ENCODE results near the gene KRT37. TPM values are rescaled to one million over a fixed set of nuclear protein-coding genes. Genes with fewer than 3 reads are reported as not detected.

The KRT37 gene
- total RNA-seq, 4 donors from 2014 or later: not detected

DNA sequence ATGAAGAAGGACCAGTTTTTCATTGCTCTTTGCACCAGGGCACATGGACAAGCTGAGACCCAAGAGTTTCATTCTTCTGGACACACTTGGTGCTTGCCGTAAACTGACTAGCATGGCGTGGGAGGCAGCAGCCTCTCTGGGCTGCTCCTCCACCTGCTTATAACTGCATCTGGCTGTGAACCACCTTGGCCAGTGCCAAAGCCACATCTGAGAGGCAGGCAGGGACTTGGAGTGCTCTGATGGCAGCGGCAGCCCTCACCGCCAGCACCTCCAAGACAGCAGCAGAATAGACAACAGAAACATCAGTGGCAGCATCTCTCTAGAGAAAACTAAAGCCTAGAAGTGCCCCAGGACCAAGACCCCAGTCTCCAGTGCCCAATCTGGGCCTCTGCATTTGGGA, 4.7 kb downstream of the KRT37 start:
- DNase-seq (peak in 1 of 2 donors; percentile 20), ATAC-seq (peak in 1 of 2 donors; percentile 66)
- H3K27me3 ChIP-seq: no peaks in the 10 kb centered on the region
- TF ChIP-seq, protein P1, sequence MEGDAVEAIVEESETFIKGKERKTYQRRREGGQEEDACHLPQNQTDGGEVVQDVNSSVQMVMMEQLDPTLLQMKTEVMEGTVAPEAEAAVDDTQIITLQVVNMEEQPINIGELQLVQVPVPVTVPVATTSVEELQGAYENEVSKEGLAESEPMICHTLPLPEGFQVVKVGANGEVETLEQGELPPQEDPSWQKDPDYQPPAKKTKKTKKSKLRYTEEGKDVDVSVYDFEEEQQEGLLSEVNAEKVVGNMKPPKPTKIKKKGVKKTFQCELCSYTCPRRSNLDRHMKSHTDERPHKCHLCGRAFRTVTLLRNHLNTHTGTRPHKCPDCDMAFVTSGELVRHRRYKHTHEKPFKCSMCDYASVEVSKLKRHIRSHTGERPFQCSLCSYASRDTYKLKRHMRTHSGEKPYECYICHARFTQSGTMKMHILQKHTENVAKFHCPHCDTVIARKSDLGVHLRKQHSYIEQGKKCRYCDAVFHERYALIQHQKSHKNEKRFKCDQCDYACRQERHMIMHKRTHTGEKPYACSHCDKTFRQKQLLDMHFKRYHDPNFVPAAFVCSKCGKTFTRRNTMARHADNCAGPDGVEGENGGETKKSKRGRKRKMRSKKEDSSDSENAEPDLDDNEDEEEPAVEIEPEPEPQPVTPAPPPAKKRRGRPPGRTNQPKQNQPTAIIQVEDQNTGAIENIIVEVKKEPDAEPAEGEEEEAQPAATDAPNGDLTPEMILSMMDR (IDR thresholded peaks at IDR 0.05 in 4 of 5, conservative IDR thresholded peaks at IDR 0.05 in 1 of 5): no peak
- no peak for TF ChIP-seq POLR2A (IDR thresholded peaks at IDR 0.05)
- H3K36me3 ChIP-seq: no peaks in the 10 kb centered on the region
- in situ Hi-C loops (cut with MboI; ENCODE audit: low sequenced_read_pairs in 4 of 4) (no loop called here), intact Hi-C loops (cut with DNase I; ENCODE audit: low total_unique reads) (no loop called here)
- peaks cover 0 to 12% of the 10 kb centered on the region in 2 donors for H3K4me1 ChIP-seq
- no peaks in the 10 kb centered on the region for H3K9me3 ChIP-seq
- H3K4me3 ChIP-seq: no peak overlapping the region
- no peak overlapping the region for H3K27ac ChIP-seq

DNA sequence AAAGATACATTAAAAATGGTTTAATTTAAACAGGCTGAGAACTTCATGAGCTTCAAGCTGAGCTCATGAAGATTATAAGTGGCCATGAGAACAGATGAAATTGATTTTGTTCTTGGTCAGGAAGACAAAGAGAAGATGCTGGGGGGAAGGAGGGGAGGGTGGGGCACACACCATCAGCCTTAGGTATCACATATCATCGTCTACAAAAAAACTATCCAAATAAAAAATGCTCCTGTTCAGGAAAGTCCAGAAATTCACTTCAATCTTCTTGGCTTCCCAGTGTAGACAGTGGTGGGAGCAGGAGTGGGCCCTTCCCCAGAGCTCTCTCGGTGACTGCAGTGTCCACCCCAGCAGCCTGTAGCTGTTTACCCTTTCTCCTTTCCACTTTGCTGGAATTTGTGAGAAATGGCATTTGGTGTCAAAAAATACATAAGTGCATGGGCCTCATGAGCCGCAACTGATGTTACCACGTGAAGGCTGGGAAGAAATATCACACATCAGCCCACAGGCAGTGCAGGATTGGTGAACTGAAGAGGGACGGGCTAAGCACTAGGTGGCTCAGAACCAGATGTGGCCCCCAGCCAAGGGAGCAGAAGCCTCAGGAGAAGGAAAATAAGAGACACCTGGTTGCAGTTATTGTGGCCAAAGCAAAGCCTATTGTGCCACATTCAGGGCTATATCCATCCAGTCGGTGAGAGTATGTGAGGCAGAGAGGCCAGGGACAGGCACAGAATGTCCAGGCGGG, 6.1 kb downstream of the KRT37 start:
- in situ Hi-C loops (cut with MboI; ENCODE audit: low sequenced_read_pairs in 4 of 4) (no loop called here), intact Hi-C loops (cut with DNase I; ENCODE audit: low total_unique reads) (no loop called here)
- no peak for DNase-seq
- ATAC-seq: no peak
- Histone ChIP-seq H3K4me3 (no peak overlapping the region), H3K36me3 (no peaks in the 10 kb centered on the region), H3K4me1 (peaks cover 0 to 12% of the 10 kb centered on the region in 2 donors), H3K27ac (no peak overlapping the region), H3K9me3 (no peaks in the 10 kb centered on the region), H3K27me3 (no peaks in the 10 kb centered on the region)
- TF ChIP-seq POLR2A (IDR thresholded peaks at IDR 0.05): no peak
- TF ChIP-seq, protein P1 (IDR thresholded peaks at IDR 0.05 in 4 of 5, conservative IDR thresholded peaks at IDR 0.05 in 1 of 5): no peak

DNA sequence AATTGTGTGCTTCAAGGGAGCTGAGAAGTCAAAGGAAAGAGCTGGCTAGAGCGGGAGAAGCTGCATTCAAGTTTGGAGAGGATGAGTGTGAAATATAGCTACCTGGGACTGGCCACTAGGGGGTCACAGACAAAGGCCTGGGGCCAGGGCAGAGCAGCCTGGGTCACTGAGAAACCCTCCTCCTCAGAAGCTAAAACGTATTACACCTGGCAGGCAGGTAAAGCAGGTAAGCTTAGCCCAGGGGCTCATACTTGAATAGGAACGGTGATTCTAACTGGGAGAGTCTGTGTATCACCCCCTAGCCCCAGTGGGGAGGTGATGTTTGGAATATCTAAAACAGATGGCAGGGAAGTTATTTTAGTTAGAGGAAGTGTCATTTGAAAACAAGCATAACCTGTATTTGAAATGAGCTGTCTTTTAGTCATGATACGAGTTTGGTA, 6.8 kb downstream of the KRT37 start:
- intact Hi-C loops (cut with DNase I; ENCODE audit: low total_unique reads): no loop called here
- in situ Hi-C loops (cut with MboI; ENCODE audit: low sequenced_read_pairs in 4 of 4): no loop called here
- no peaks in the 10 kb centered on the region for H3K36me3 ChIP-seq
- H3K4me3 ChIP-seq: no peak overlapping the region
- TF ChIP-seq, protein P1 (IDR thresholded peaks at IDR 0.05 in 4 of 5, conservative IDR thresholded peaks at IDR 0.05 in 1 of 5): no peak
- no peak for DNase-seq
- peaks cover 0 to 12% of the 10 kb centered on the region in 2 donors for H3K4me1 ChIP-seq
- ATAC-seq: no peak
- H3K9me3 ChIP-seq: no peaks in the 10 kb centered on the region
- no peaks in the 10 kb centered on the region for H3K27me3 ChIP-seq
- no peak overlapping the region for H3K27ac ChIP-seq

DNA sequence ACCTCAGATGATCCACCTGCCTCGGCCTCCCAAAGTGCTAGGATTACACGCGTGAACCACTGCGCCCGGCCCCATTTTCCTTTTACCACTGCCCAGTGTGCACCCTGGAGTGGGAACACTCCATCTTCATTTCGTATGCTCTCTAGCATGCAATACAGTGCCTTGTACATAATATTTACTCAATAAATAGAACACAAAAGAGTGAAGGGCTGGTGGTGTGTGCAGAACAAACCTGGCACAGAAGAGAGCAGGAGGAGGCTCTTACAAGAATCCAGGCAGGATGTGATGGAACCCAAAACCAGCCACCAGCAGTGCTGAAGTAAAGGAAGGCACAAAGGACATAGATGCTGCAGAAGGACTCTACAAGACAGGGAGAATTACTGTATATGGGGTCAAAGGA, 7.3 kb downstream of the KRT37 start:
- H3K36me3 ChIP-seq: no peaks in the 10 kb centered on the region
- no peak for DNase-seq
- peaks cover 0 to 12% of the 10 kb centered on the region in 2 donors for H3K4me1 ChIP-seq
- no peak for ATAC-seq
- intact Hi-C loops (cut with DNase I; ENCODE audit: low total_unique reads): no loop called here
- no peak overlapping the region for H3K27ac ChIP-seq
- in situ Hi-C loops (cut with MboI; ENCODE audit: low sequenced_read_pairs in 4 of 4): no loop called here
- H3K4me3 ChIP-seq: no peak overlapping the region
- no peaks in the 10 kb centered on the region for H3K27me3 ChIP-seq
- no peaks in the 10 kb centered on the region for H3K9me3 ChIP-seq
- TF ChIP-seq, protein P1 (IDR thresholded peaks at IDR 0.05 in 4 of 5, conservative IDR thresholded peaks at IDR 0.05 in 1 of 5): no peak
- TF ChIP-seq POLR2A (IDR thresholded peaks at IDR 0.05): no peak

All from gastrocnemius medialis (tissue), 4 donors.